Right atrium auricular region (tissue), 2 donors: ENCODE data around the gene LCORL. TPM values are rescaled to one million over a fixed set of nuclear protein-coding genes. Genes with fewer than 3 reads are reported as not detected.
A peak's percentile ranks its signal among the peaks of the same experiment; 100 is the strongest.

Source experiments
- DNase-seq: peaks from one replicate; pipeline ENCODE4 v3.0.0-alpha.2; 2019; ENCODE audit warnings: low spot score
- H3K27ac ChIP-seq, 2 donors: fragments of 200-600 bp; sonication (generic); 1 replicate in 1 of 2; 2 replicates in 1 of 2; pipeline ENCODE4 v1.5.1; 2016 to 2019
- H3K27me3 ChIP-seq, 2 donors: fragments of 200-600 bp; sonication (generic); one replicate each; pipeline versions ENCODE4 v1.5.1 to v1.6.0; 2017 to 2019
- H3K36me3 ChIP-seq: fragments of 200-600 bp; sonication (generic); one replicate; pipeline ENCODE4 v1.5.1; 2016
- H3K4me1 ChIP-seq, 2 donors: fragments of 200-600 bp; sonication (generic); one replicate each; pipeline versions ENCODE4 v1.5.1 to v1.6.0; 2017 to 2019
- H3K4me3 ChIP-seq, 2 donors: fragments of 200-600 bp; sonication (generic); 1 replicate in 1 of 2; 2 replicates in 1 of 2; pipeline ENCODE4 v1.5.1; 2017 to 2019; ENCODE audit warnings: mild to moderate bottlenecking in 1 of 2, moderate library complexity in 1 of 2
- H3K9me3 ChIP-seq, 2 donors: fragments of 200-600 bp; sonication (generic); one replicate each; pipeline ENCODE4 v1.5.1; 2019
- CTCF ChIP-seq, 2 donors: fragments of 200-600 bp; sonication (generic); IDR thresholded peaks; one replicate each; pipeline ENCODE4 v1.5.1; 2019; ENCODE audit warnings: antibody characterized with exemption in 2 of 2
- total RNA-seq, 2 donors: library from RNA; depleted of rRNA; stranded (reverse); fragments of >200 nt; gene quantifications; one replicate each; pipeline ENCODE4 v1.1.0, GENCODE V29; 2016

LCORL gene
- total RNA-seq, 2 donors from 2014 or later, result 8.8 to 12.3 TPM

DNA sequence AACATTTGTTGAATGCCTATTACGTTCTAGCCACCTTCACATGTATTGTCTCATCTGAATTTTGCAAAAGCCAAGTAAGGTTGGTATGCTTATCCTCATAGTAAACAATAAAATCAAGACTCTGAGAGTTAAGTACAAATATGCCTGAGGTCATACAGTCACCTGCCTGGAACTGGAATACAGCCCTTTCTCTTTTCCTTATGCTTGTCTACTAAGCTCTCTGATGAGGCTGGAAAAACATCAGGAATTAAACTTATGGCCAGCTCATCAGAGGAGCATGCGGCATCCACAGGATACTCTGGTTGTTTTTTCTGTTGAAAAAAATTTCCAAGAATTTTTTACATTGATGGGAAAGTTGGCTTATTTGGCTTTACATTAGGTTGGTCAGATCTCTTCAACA lies 175.3 kb downstream of the LCORL start:
- H3K36me3 ChIP-seq, result no peaks in the 10 kb centered on the region
- H3K4me1 ChIP-seq, result no peaks in the 10 kb centered on the region
- H3K27me3 ChIP-seq, result no peaks in the 10 kb centered on the region
- no peak overlapping the region for H3K4me3 ChIP-seq
- TF ChIP-seq CTCF (IDR thresholded peaks at IDR 0.05), result no peak
- no peak overlapping the region for H3K27ac ChIP-seq
- no peaks in the 10 kb centered on the region for H3K9me3 ChIP-seq
- DNase-seq, result no peak

DNA sequence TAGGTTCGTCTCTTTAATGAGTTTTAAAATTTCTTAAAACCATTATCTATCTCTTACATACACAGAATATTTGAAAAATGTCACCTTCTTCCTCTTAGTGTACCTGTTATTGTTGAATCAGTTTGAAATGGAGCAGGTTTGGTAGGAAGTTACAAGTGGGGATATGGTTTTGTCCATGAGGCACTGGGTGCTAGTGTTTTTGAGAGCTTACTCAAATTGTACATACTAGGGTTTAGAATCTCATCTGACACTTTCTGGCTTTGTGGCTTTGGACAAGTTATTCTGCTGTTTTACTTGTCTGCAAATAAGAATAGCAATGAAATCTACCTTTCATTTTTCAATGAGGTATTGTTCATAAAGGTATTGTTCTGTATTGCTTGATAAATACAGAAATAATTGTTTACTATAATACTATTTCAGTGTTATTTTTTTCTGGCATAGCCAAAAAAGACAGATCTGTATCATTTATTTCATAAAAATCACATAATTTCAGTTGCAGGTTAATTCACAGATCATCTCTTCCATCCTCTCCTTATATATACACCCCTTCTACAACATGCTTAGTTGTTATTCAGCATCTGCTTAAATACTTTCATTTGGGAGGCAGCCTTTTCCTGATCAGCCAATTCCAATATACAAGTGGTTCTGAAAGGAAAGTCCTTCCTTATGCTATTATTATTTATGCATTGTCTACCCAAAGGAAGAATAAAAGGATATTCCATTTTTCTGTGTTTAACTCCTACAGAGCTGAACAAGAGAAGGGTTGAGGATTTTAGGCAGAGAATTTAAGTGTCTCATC lies 197.5 kb downstream of the LCORL start:
- DNase-seq, result no peak
- Histone ChIP-seq H3K4me3 (no peak overlapping the region), H3K4me1 (no peaks in the 10 kb centered on the region), H3K36me3 (no peaks in the 10 kb centered on the region), H3K27ac (no peak overlapping the region), H3K9me3 (no peaks in the 10 kb centered on the region), H3K27me3 (no peaks in the 10 kb centered on the region)
- TF ChIP-seq CTCF (IDR thresholded peaks at IDR 0.05), result no peak

GRCh38 chr4:17817027-17817426 lies 204.5 kb downstream of the LCORL start:
- no peak overlapping the region for H3K4me3 ChIP-seq
- H3K9me3 ChIP-seq, result no peaks in the 10 kb centered on the region
- DNase-seq, result no peak
- H3K27me3 ChIP-seq, result no peaks in the 10 kb centered on the region
- H3K4me1 ChIP-seq, result no peaks in the 10 kb centered on the region
- H3K27ac ChIP-seq, result no peak overlapping the region
- peak in 1 of 2 donors; percentile 67 for TF ChIP-seq CTCF (IDR thresholded peaks at IDR 0.05)
- H3K36me3 ChIP-seq, result no peaks in the 10 kb centered on the region

DNA sequence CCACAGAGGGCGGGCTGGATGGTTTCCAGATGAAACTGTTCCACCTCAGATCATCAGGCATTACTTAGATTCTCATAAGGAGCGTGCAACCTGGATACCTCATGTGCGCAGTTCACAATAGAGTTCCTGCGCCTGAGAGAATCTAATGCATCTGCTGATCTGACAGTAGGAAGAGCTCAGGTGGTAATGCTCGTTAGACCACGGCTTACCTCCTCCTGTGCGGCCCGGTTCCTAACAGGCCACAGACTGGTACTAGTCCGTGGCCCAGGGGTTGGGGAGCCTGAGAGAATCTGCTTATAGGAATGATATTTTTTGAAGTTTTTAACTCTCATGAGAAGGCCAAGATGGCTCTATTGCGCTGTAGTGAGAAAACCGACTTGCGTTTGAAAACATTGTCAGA lies 205.4 kb downstream of the LCORL start:
- Histone ChIP-seq H3K27me3 (no peaks in the 10 kb centered on the region), H3K27ac (no peak overlapping the region), H3K36me3 (no peaks in the 10 kb centered on the region), H3K4me1 (peaks cover 0 to 6% of the 10 kb centered on the region in 2 donors), H3K4me3 (no peak overlapping the region), H3K9me3 (no peaks in the 10 kb centered on the region)
- TF ChIP-seq CTCF (IDR thresholded peaks at IDR 0.05), result no peak
- no peak for DNase-seq

GRCh38 chr4:17814140-17814539 lies 207.4 kb downstream of the LCORL start:
- no peak for TF ChIP-seq CTCF (IDR thresholded peaks at IDR 0.05)
- peaks cover 0 to 17% of the 10 kb centered on the region in 2 donors for H3K4me1 ChIP-seq
- H3K27me3 ChIP-seq, result no peaks in the 10 kb centered on the region
- H3K36me3 ChIP-seq, result no peaks in the 10 kb centered on the region
- no peaks in the 10 kb centered on the region for H3K9me3 ChIP-seq
- H3K27ac ChIP-seq, result no peak overlapping the region
- no peak for DNase-seq
- no peak overlapping the region for H3K4me3 ChIP-seq

DNA sequence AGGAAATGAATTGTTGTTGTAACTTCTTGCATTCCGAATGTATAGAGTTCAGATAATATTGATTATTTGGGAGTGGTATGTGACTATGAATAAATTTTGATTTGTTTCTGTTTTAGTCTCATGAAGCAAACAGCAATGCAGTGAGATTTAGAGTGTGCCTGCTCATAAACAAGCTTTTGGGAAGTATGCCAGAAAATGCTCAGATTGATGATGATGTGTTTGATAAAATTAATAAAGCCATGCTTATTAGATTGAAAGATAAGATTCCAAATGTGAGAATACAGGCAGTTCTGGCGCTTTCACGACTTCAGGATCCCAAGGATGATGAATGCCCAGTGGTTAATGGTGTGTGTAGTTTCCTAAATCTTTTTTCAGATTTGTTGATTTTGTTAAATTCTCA lies 208.8 kb downstream of the LCORL start:
- DNase-seq, result no peak
- no peak overlapping the region for H3K27ac ChIP-seq

More for the DNA sequence above, 208.8 kb downstream of the LCORL start:
- H3K9me3 ChIP-seq, result no peaks in the 10 kb centered on the region
- H3K36me3 ChIP-seq, result no peaks in the 10 kb centered on the region
- no peak overlapping the region for H3K4me3 ChIP-seq
- H3K27me3 ChIP-seq, result no peaks in the 10 kb centered on the region
- no peak for TF ChIP-seq CTCF (IDR thresholded peaks at IDR 0.05)
- peaks cover 0 to 30% of the 10 kb centered on the region in 2 donors for H3K4me1 ChIP-seq
